NB4 (cell line): ENCODE results near the gene PRAMEF1.

Experiments
- DNase-seq: peaks from one replicate; pipeline ENCODE4 v3.0.0; 2010; ENCODE audit warnings: low read depth
- H3K4me3 ChIP-seq: one replicate; pipeline ENCODE4 v1.5.1; 2011; ENCODE audit warnings: mild to moderate bottlenecking, low read depth, low read length, moderate library complexity
- CTCF ChIP-seq: IDR thresholded peaks from one replicate; pipeline ENCODE4 v1.5.1; 2012; ENCODE audit warnings: low read depth, low read length
- MAX ChIP-seq: IDR thresholded peaks from 2 replicates; pipeline ENCODE4 v1.6.1; 2011; ENCODE audit warnings: low read depth, low read length
- MYC ChIP-seq: IDR thresholded peaks from 2 replicates; pipeline ENCODE4 v1.6.1; 2011; ENCODE audit warnings: low read depth, low read length
- POLR2A ChIP-seq: IDR thresholded peaks from 2 replicates; pipeline ENCODE4 v1.6.1; 2011; ENCODE audit warnings: mild to moderate bottlenecking; ENCODE audit not compliant: insufficient read length; ENCODE audit errors: extremely low read depth

Gene PRAMEF1

GRCh38 chr1:12772520-12772919 is 18.7 kb upstream of the PRAMEF1 start:
- H3K4me3 ChIP-seq: no peak overlapping the region
- TF ChIP-seq POLR2A (no peak), CTCF (no peak), MAX (no peak), MYC (no peak)
- DNase-seq: no peak

DNA sequence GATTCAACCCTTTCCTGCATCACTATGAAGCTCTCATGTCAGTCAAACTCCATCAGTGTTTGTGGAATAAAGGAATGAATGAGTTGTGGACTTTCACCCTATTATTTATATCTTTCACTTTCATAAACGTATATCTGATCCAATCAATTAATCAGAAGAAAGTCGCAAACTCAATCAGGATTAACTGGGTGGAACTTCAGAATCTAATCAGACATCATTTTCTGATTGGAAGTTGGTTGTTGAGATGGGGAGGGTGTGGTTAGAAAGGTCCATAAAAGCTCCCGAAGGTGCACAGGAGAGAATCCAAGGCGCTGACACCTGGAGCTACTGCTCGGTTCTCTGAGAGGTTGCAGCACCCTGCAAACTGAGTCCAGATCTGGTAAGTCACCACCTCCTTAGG is 17.8 kb upstream of the PRAMEF1 start, which contains the start of gene PRAMEF12:
Gene PRAMEF12 (plus strand): TSS at position 301 of the 400 bp plus-strand sequence. CDS start 1,130 bp downstream, outside the sequence.
- no peak for DNase-seq
- no peak for TF ChIP-seq MYC
- no peak within 1 kb of the TSS for H3K4me3 ChIP-seq

- TF ChIP-seq POLR2A (no peak), MAX (no peak), CTCF (no peak), MYC (no peak)
- DNase-seq: no peak
Measured at GRCh38 chr1:12774801-12775345, 16.3 kb upstream of the PRAMEF1 start.

DNA sequence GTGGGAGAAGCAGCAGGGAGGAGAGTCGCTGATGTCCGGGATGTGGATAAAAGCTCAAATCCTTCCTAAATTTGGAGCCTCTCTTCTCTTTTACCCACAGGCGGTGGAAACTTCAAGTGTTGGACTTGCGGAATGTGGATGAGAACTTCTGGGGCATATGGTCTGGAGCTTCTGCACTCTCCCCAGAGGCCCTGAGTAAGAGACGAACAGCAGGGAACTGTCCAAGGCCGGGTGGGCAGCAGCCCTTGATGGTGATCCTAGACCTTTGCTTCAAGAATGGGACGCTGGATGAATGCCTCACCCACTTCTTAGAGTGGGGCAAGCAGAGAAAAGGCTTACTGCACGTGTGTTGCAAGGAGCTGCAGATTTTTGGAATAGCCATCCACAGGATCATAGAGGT is 15.8 kb upstream of the PRAMEF1 start:
- no peak for TF ChIP-seq MAX
- no peak for TF ChIP-seq POLR2A
- TF ChIP-seq CTCF: no peak
- TF ChIP-seq MYC: no peak
- no peak for DNase-seq
- no peak overlapping the region for H3K4me3 ChIP-seq

More at GRCh38 chr1:12774801-12775345, 16.3 kb upstream of the PRAMEF1 start:
- no peak overlapping the region for H3K4me3 ChIP-seq

GRCh38 chr1:12776801-12777557 is 14.2 kb upstream of the PRAMEF1 start:
- no peak overlapping the region for H3K4me3 ChIP-seq
- no peak for TF ChIP-seq MAX
- no peak for TF ChIP-seq POLR2A
- TF ChIP-seq CTCF: no peak
- TF ChIP-seq MYC: no peak
- no peak for DNase-seq

GRCh38 chr1:12778061-12778460 is 13.1 kb upstream of the PRAMEF1 start:
- H3K4me3 ChIP-seq: no peak overlapping the region
- no peak for TF ChIP-seq MYC
- no peak for TF ChIP-seq MAX
- no peak for TF ChIP-seq POLR2A
- no peak for TF ChIP-seq CTCF
- no peak for DNase-seq
